ENCODE results near the gene MCU.
"Not testable (repeated sequence)": the region's sequence is repeated elsewhere in the genome, so short reads cannot be mapped to it uniquely, and the experiment has no call there.

Gene MCU

DNA sequence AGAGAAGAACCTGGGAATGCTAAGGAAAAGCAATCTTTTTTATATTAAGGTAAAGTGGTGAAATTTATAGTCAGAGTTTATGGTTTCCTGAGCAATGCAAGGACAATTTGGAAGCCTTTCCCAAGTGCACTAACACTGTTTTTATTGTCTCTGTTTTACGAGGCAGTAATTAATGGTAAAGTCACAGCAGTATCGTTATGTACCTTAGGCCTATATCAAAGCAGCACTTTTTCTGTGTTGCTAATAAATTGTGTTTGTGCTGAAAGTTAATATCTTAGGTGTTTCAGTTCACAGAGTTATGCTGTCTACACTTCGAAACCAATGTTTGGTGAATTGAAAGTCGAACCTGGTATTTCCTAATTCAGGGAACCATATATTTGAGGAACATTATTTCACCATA lies 220.8 kb downstream of the MCU start:
- DNase-seq, result no peak

DNA sequence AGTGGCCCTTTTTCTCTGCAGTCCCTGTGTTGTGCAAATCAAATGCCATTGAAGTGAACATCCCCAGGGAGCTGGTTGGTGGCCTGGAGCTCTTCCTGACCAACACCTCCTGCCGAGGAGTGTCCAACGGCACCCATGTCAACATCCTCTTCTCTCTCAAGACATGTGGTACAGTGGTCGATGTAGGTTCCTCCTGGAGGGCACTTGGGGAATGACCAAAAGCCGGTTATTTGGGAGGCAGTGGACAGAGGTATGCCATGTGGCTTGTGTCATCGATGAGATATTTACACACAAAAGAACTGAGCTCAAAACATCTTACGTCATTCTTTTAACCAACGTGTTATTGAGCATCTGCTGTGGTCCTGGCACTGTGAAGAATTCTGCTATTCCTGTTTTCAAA lies 221.3 kb downstream of the MCU start:
- no peak for DNase-seq

DNA sequence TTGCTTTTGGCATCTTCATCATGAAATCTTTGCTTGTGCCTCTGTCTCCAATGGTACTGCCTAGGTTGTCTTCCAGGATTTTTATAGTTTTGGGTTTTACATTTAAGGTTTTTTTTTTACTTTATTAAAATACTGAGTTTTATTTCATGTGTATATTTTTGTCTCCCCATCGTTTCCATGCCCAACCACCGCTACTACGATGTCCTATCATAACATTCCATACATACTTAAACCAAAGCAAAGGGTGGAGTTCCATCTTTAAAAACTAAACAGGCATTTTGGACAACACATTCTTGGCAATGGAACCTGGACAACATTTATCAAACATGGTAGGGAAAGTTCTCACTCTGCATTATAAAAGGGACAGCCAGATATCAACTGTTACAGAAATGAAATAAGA lies 225.3 kb downstream of the MCU start:
- not testable (repeated sequence) for DNase-seq

DNA sequence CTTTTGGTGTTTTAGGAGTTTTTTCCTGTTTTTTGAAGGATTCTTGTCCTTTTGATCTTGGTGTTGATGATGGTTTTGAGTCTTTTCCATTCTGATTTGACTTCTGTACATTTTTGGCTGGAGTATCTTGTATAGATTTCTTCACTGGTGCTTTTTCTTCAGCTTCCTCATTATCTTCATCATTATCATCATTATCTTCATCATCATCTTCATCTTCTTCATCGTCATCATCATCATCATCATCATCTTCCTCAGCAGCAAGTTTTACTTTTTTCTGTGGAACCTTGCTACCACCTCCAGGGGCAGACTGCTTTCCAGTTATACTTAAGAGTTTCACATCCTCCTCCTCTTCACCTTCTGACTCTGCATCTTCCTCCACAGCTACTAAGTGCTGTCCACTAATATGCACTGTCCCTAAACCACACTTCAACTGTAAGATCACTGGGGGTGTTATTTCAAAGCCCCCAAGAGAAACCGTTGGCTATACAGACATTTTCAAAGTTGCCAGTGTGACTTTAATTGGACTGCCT lies 225.9 kb downstream of the MCU start:
- not testable (repeated sequence) for DNase-seq

DNA sequence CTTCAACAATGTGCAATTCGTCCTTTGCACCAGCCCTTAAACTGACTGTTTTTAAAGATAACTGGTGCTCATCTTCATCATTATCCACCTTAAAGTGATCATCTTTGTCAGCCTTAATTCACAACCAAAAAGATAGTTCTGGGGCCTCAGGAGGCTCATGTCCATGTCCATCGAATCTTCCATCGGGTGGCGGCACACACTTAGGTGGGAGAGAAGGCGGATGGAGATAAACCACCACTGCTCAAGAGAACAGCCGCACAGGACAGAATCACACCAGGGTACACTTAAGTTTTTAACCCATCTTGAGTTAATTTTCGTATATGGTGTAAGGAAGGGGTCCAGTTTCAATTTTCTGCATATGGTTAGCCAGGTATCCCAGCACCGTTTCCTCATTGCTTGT lies 226.4 kb downstream of the MCU start:
- no peak for DNase-seq

DNA sequence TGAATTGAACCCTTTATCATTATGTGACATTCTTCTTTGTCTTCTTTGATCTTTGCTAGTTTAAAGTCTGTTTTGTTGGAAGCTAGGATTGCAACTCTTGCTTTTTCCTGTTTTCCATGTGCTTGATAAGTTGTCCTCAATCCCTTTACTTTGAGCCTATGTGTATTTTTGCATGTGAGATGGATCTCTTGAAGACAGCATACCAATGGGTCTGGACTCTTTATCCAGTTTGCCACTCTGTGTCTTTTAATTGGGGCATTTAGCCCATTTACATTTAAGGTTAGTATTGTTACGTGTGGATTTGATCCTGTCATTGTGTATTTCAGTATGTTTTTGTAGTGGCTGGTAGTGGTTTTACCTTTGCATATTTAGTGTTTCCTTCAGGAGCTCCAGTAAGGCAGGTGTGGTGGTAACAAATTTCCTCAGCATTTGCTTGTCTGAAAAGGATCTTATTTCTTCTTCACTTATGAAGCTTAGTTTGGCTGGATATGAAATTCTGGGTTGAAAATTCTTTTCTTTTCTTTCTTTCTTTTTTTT lies 229.3 kb downstream of the MCU start:
- DNase-seq, result not testable (repeated sequence)

DNA sequence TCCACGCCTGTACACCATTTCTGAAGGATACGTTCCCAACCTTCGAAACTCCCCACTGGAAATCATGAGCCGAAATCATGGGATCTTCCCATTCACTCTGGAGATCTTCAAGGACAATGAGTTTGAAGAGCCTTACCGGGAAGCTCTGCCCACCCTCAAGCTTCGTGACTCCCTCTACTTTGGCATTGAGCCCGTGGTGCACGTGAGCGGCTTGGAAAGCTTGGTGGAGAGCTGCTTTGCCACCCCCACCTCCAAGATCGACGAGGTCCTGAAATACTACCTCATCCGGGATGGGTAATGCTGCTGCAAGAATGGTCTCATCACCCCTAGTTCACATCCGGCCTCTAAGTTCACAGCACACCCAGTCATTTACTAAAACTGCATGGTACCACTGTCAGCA lies 232.4 kb downstream of the MCU start:
- DNase-seq, result no peak

DNA sequence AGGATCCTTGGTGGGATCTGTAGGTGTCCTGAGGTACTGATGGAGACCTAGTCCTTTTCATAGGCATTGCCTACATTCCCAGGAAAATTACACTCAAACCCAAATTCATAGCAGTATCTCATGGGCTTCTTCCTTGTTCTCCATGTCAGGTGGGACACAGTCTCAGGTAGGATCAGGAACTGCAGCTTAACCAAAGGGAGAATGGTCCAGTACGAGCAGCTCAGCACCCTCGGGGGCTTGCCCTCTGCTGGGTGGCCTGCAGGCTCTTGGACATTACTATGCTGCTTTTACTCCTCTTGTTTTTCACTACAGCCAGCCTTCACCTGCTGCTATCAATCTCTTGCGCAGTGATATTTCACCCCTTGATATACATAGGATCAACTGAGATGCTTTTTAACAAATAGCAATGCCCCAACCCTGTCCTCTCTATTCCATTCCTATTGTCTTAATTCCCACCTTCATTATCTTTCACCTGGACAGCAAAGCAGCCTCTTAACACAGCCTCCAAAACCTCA lies 234.1 kb downstream of the MCU start:
- no peak for DNase-seq

DNA sequence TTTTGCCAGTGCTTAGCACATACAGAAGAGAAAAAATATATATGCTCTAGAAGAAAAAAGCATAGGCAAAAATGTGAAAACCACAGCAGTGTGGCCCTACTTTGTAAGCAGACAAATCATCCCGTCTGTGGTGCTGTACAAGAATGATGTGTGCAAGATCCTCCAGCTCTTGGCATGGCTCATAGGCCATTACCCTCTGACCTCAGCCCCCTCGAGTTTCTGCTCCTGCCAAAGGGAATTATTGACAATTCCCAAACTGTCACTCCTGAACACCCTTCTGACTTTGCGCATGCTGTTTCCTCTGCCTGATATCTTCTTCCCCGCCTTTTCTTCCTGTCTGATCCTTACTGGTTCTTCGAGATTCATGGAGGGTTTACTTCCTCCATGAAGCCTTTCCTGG lies 235.5 kb downstream of the MCU start:
- DNase-seq, result no peak

DNA sequence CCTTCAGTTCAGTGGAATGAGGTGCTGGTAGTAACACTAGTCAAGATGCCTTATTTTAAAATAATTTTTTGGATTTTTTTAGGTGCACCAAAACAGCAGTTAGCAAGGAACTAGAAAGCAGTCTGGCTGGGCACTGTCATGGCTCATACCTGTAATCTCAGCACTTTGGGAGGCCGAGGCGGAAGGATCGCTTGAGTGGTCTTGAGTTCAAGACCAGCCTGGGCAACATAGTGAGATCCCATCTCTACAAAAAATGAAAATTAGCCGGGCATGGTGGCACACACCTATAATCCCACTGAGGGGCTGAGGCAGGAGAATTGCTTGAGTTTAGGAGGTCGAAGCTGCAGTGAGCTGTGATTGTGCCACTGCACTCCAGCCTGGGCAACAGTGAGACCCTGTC lies 236.9 kb downstream of the MCU start:
- DNase-seq, result no peak

DNA sequence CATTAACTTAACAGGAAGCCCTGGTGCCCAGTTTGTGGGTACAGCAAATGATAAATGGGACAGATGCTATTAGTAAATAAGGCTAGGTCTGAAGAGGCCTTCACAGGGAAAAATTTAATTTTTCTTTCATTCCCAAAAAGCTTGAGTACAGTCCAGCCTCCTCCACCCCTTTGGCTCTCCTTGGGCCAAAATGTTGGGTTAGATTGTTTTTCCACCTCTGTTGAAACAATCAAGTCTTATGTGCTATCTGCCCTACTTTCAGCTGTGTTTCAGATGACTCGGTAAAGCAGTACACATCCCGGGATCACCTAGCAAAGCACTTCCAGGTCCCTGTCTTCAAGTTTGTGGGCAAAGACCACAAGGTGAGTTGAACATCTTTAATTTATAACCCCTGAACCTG lies 238.3 kb downstream of the MCU start:
- DNase-seq, result no peak

DNA sequence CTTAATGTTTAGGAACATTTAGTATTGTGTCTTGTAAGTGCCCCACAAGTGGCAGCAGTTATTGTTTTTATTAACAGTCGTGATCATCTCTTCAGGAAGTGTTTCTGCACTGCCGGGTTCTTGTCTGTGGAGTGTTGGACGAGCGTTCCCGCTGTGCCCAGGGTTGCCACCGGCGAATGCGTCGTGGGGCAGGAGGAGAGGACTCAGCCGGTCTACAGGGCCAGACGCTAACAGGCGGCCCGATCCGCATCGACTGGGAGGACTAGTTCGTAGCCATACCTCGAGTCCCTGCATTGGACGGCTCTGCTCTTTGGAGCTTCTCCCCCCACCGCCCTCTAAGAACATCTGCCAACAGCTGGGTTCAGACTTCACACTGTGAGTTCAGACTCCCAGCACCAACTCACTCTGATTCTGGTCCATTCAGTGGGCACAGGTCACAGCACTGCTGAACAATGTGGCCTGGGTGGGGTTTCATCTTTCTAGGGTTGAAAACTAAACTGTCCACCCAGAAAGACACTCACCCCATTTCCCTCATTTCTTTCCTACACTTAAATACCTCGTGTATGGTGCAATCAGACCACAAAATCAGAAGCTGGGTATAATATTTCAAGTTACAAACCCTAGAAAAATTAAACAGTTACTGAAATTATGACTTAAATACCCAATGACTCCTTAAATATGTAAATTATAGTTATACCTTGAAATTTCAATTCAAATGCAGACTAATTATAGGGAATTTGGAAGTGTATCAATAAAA lies 240.5 kb downstream of the MCU start:
- no peak for DNase-seq

DNA sequence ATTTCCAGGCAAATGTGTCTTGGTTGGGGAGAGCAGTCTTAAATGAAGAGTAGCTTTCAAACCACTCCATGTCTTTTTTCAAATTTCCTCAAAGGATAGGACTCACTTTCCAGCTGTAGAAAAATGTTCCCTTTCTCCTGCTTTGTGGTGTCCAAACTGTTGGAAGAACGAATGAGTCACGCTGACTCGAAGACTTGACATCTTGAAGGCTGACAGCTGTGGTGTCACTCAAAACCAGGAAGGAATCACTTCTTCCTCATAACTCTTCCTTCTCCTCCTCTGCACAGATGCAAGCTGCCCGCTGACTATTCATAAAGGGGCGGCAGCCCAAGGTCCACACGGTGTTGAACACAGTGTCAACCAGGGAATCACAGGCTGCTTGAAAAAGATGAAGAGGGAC lies 243.4 kb downstream of the MCU start:
- no peak for DNase-seq

Measured in GOT3 (cell line).